GM12874 (cell line): ENCODE data around the gene DCTN3.

Experiments used
- CTCF ChIP-seq: IDR thresholded peaks from 2 replicates; pipeline ENCODE4 v1.5.1; 2011; ENCODE audit warnings: low read depth, mild to moderate bottlenecking, control low read depth, low read length, moderate library complexity; ENCODE audit not compliant: insufficient read depth

The DCTN3 gene

GRCh38 chr9:34651876-34652601, 31.7 kb upstream of the DCTN3 start, which contains the start of gene IL11RA:
Gene IL11RA, plus strand, starts transcription at chr9:34652185. Its CDS starts 3,033 bp downstream, at chr9:34655218.
- TF ChIP-seq CTCF: no peak

DNA sequence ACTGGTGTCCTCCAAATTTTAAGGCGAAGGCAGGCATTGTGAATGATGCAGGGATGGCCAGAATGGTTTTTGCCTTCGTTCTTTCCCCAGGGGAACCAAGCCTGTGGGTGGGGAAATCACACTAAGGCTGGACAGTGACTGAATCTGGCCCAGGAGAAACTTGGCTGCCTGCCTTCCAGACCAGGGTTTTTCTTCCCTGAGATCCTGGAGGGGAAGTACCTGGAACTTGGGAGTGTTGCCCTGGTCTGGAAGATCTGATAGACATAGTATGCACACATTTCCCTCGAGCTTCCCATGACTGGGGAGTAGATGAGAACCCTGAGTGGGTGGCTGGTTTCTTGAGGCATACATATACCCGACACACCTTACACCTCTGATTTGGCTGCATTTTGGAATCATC, 31.0 kb upstream of the DCTN3 start:
- TF ChIP-seq CTCF: no peak

DNA sequence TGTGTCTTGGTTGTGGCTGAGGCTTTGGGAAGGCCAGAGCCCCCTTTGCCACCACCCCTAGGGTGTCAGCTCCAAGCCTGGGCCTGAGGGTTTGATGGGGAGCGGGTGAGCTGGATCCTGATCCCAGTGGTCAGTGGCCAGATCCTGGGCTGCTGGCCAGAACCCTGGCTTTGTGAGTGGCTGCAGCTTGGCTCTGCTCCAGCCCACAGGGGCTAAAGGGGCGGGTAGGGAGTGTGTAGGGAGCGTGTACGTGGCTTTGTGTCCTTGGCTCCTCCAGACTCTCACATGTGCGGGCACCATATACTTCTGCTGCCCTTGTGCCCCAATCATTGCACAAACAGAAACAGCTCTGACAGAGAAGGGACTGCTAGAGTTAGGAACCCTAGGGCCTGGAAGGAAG, 30.5 kb upstream of the DCTN3 start:
- no peak for TF ChIP-seq CTCF

GRCh38 chr9:34648673-34649072, 28.4 kb upstream of the DCTN3 start:
- TF ChIP-seq CTCF: no peak

- no peak for TF ChIP-seq CTCF
Observed at GRCh38 chr9:34647651-34648050, 27.4 kb upstream of the DCTN3 start.

GRCh38 chr9:34647084-34647403, 26.7 kb upstream of the DCTN3 start:
- no peak for TF ChIP-seq CTCF

- peak; percentile 66 for TF ChIP-seq CTCF
Observed at GRCh38 chr9:34646211-34647083, 26.2 kb upstream of the DCTN3 start, which contains the start of gene GALT. Gene GALT, plus strand, starts transcription at chr9:34646675. Its CDS starts 30 bp downstream, at chr9:34646705.
